ENCODE results near the gene STAT6. TPM values are rescaled to one million over a fixed set of nuclear protein-coding genes. Genes with fewer than 3 reads are reported as not detected.
"Not testable (repeated sequence)": the region's sequence is repeated elsewhere in the genome, so short reads cannot be mapped to it uniquely, and the experiment has no call there.

Gene STAT6
- total RNA-seq, 1 experiment from 2014 or later: 34.0 TPM

- Histone ChIP-seq H3K27ac (no peak overlapping the region), H3K4me3 (no peak overlapping the region), H3K27me3 (replicated peaks) (no peaks in the 10 kb centered on the region)
These were observed 14.9 kb upstream of the STAT6 start for GRCh38 chr12:57126061-57126460.

GRCh38 chr12:57124261-57124877 lies 13.2 kb upstream of the STAT6 start:
- H3K36me3 ChIP-seq: no peaks in the 10 kb centered on the region
- DNase-seq (ENCODE audit: low read depth in 1 of 2, low spot score in 2 of 2): peak; percentile 59 to 78
- peaks cover 9% of the 10 kb centered on the region for H3K4me1 ChIP-seq (replicated peaks)
- H3K27me3 ChIP-seq (replicated peaks): no peaks in the 10 kb centered on the region
- no peak overlapping the region for H3K27ac ChIP-seq
- H3K4me3 ChIP-seq: no peak overlapping the region
- no peaks in the 10 kb centered on the region for H3K9me3 ChIP-seq (replicated peaks)

More at GRCh38 chr12:57126061-57126460, 14.9 kb upstream of the STAT6 start:
- Histone ChIP-seq H3K9me3 (replicated peaks) (no peaks in the 10 kb centered on the region), H3K4me1 (replicated peaks) (peaks cover 18% of the 10 kb centered on the region), H3K36me3 (0 out of 2 replicates have a peak, but pooled peaks cover 2% of the 10 kb centered on the region)
- DNase-seq (ENCODE audit: low read depth in 1 of 2, low spot score in 2 of 2): no peak

- Histone ChIP-seq H3K9me3 (replicated peaks) (no peaks in the 10 kb centered on the region), H3K27me3 (replicated peaks) (no peaks in the 10 kb centered on the region), H3K4me3 (no peak overlapping the region), H3K36me3 (no peaks in the 10 kb centered on the region), H3K4me1 (replicated peaks) (peaks cover 15% of the 10 kb centered on the region), H3K27ac (no peak overlapping the region)
- no peak for DNase-seq (ENCODE audit: low read depth in 1 of 2, low spot score in 2 of 2)
These were observed 12.7 kb upstream of the STAT6 start for GRCh38 chr12:57123813-57124212.

- H3K9me3 ChIP-seq (replicated peaks); H3K4me3 ChIP-seq; H3K27ac ChIP-seq; H3K36me3 ChIP-seq; H3K27me3 ChIP-seq (replicated peaks); DNase-seq (ENCODE audit: low read depth in 1 of 2, low spot score in 2 of 2): not testable (repeated sequence)
- peaks cover 17% of the 10 kb centered on the region for H3K4me1 ChIP-seq (replicated peaks)
These were observed 9.6 kb upstream of the STAT6 start for GRCh38 chr12:57120718-57121117.

- DNase-seq (ENCODE audit: low read depth in 1 of 2, low spot score in 2 of 2): no peak
- no peaks in the 10 kb centered on the region for H3K36me3 ChIP-seq
- H3K4me1 ChIP-seq (replicated peaks): peaks cover 17% of the 10 kb centered on the region
- H3K4me3 ChIP-seq: no peak overlapping the region
- no peak overlapping the region for H3K27ac ChIP-seq
- no peaks in the 10 kb centered on the region for H3K9me3 ChIP-seq (replicated peaks)
- H3K27me3 ChIP-seq (replicated peaks): no peaks in the 10 kb centered on the region
These were observed 8.3 kb upstream of the STAT6 start for GRCh38 chr12:57119294-57120085.

- H3K27ac ChIP-seq: no peak overlapping the region
- DNase-seq (ENCODE audit: low read depth in 1 of 2, low spot score in 2 of 2): no peak
These were observed 7.6 kb upstream of the STAT6 start for GRCh38 chr12:57118711-57119271.

GRCh38 chr12:57116580-57117281 lies 5.6 kb upstream of the STAT6 start:
- Histone ChIP-seq H3K27ac (no peak overlapping the region), H3K27me3 (replicated peaks) (no peaks in the 10 kb centered on the region), H3K36me3 (no peaks in the 10 kb centered on the region), H3K9me3 (replicated peaks) (no peaks in the 10 kb centered on the region), H3K4me1 (replicated peaks) (peaks cover 27% of the 10 kb centered on the region), H3K4me3 (no peak overlapping the region)
- no peak for DNase-seq (ENCODE audit: low read depth in 1 of 2, low spot score in 2 of 2)

More at GRCh38 chr12:57118711-57119271, 7.6 kb upstream of the STAT6 start:
- no peaks in the 10 kb centered on the region for H3K9me3 ChIP-seq (replicated peaks)
- H3K27me3 ChIP-seq (replicated peaks): no peaks in the 10 kb centered on the region
- no peak overlapping the region for H3K4me3 ChIP-seq
- no peaks in the 10 kb centered on the region for H3K36me3 ChIP-seq
- peaks cover 17% of the 10 kb centered on the region for H3K4me1 ChIP-seq (replicated peaks)

GRCh38 chr12:57112492-57113294 lies 1.5 kb upstream of the STAT6 start:
- H3K36me3 ChIP-seq: peaks cover 5% of the 10 kb centered on the region; the same call in 1 of the 2 replicates
- peak overlapping the region; percentile 46 for H3K4me3 ChIP-seq
- H3K27me3 ChIP-seq (replicated peaks): no peaks in the 10 kb centered on the region
- no peaks in the 10 kb centered on the region for H3K9me3 ChIP-seq (replicated peaks)
- H3K4me1 ChIP-seq (replicated peaks): peaks cover 32% of the 10 kb centered on the region
- DNase-seq (ENCODE audit: low read depth in 1 of 2, low spot score in 2 of 2): no peak
- H3K27ac ChIP-seq: peak overlapping the region; percentile 77; the same call in 1 of the 2 replicates

- Histone ChIP-seq H3K27me3 (replicated peaks) (no peaks in the 10 kb centered on the region), H3K27ac (peak overlapping the region; percentile 77), H3K4me3 (peak overlapping the region; percentile 46), H3K9me3 (replicated peaks) (no peaks in the 10 kb centered on the region), H3K36me3 (peaks cover 26% of the 10 kb centered on the region), H3K4me1 (replicated peaks) (peaks cover 32% of the 10 kb centered on the region)
- peak in 1 of 2 experiments; percentile 50 for DNase-seq (ENCODE audit: low read depth in 1 of 2, low spot score in 2 of 2)
These were observed 795 bp downstream of the STAT6 start for GRCh38 chr12:57110104-57111030.

- Histone ChIP-seq H3K27me3 (replicated peaks) (no peaks in the 10 kb centered on the region), H3K9me3 (replicated peaks) (no peaks in the 10 kb centered on the region), H3K4me3 (peak overlapping the region; percentile 46), H3K27ac (no peak overlapping the region), H3K36me3 (peaks cover 31% of the 10 kb centered on the region), H3K4me1 (replicated peaks) (peaks cover 32% of the 10 kb centered on the region)
- no peak for DNase-seq (ENCODE audit: low read depth in 1 of 2, low spot score in 2 of 2)
These were observed 1.7 kb downstream of the STAT6 start for GRCh38 chr12:57109207-57110103.

GRCh38 chr12:57107456-57108155 lies 3.6 kb downstream of the STAT6 start:
- DNase-seq (ENCODE audit: low read depth in 1 of 2, low spot score in 2 of 2): no peak
- Histone ChIP-seq H3K4me3 (no peak overlapping the region), H3K4me1 (replicated peaks) (peaks cover 31% of the 10 kb centered on the region), H3K27me3 (replicated peaks) (no peaks in the 10 kb centered on the region), H3K9me3 (replicated peaks) (no peaks in the 10 kb centered on the region), H3K27ac (no peak overlapping the region), H3K36me3 (peaks cover 41% of the 10 kb centered on the region)
